GM18511 (cell line): ENCODE measurements around the gene OR2Y1.
"Not testable (repeated sequence)": the region's sequence is repeated elsewhere in the genome, so short reads cannot be mapped to it uniquely, and the experiment has no call there.

Experiments used
- ATAC-seq: cut with Tn5 transposase; IDR thresholded peaks from one replicate; pipeline ENCODE4 v1.9.1; 2021; ENCODE audit warnings: mild to moderate bottlenecking, moderate library complexity; ENCODE audit not compliant: unreplicated experiment

Gene OR2Y1

GRCh38 chr5:180740953-180741352 lies 1.1 kb upstream of the OR2Y1 start:
- not testable (repeated sequence) for ATAC-seq

- no peak for ATAC-seq
Measured at GRCh38 chr5:180739271-180739670, 587 bp downstream of the OR2Y1 start.

GRCh38 chr5:180736536-180736935 lies 3.3 kb downstream of the OR2Y1 start:
- ATAC-seq: no peak

GRCh38 chr5:180724944-180725343 lies 14.9 kb downstream of the OR2Y1 start:
- ATAC-seq: no peak

GRCh38 chr5:180723936-180724335 lies 15.9 kb downstream of the OR2Y1 start:
- ATAC-seq: no peak

GRCh38 chr5:180720486-180720885 lies 19.4 kb downstream of the OR2Y1 start:
- no peak for ATAC-seq

- ATAC-seq: no peak
Measured at GRCh38 chr5:180719781-180720180, 20.1 kb downstream of the OR2Y1 start.

GRCh38 chr5:180718810-180719453 lies 20.9 kb downstream of the OR2Y1 start:
- ATAC-seq: no peak

- ATAC-seq: peak; percentile 84
Measured at GRCh38 chr5:180717989-180718388, 21.9 kb downstream of the OR2Y1 start.

GRCh38 chr5:180704362-180704761 lies 35.5 kb downstream of the OR2Y1 start:
- no peak for ATAC-seq

GRCh38 chr5:180703912-180704311 lies 35.9 kb downstream of the OR2Y1 start:
- ATAC-seq: no peak

GRCh38 chr5:180703371-180703770 lies 36.5 kb downstream of the OR2Y1 start:
- not testable (repeated sequence) for ATAC-seq

- ATAC-seq: not testable (repeated sequence)
Measured at GRCh38 chr5:180700440-180700839, 39.4 kb downstream of the OR2Y1 start.

- no peak for ATAC-seq
Measured at GRCh38 chr5:180699042-180699441, 40.8 kb downstream of the OR2Y1 start.

- ATAC-seq: no peak
Measured at GRCh38 chr5:180696116-180696515, 43.7 kb downstream of the OR2Y1 start.

GRCh38 chr5:180692429-180692828 lies 47.4 kb downstream of the OR2Y1 start:
- no peak for ATAC-seq

- ATAC-seq: no peak
Measured at GRCh38 chr5:180691046-180691445, 48.8 kb downstream of the OR2Y1 start.

GRCh38 chr5:180690562-180690961 lies 49.3 kb downstream of the OR2Y1 start:
- no peak for ATAC-seq

GRCh38 chr5:180689775-180690174 lies 50.1 kb downstream of the OR2Y1 start:
- no peak for ATAC-seq
